IPS-18a (cell line): Measurements from ENCODE around the gene AP2A2.

ENCODE experiments used
- H3K27ac ChIP-seq: one replicate; pipeline ENCODE4 v1.5.1; 2013; ENCODE audit warnings: low read length
- H3K27me3 ChIP-seq: one replicate; pipeline ENCODE4 v1.6.1; 2013; ENCODE audit warnings: mild to moderate bottlenecking, low read length; ENCODE audit not compliant: control insufficient read depth, insufficient read depth
- H3K36me3 ChIP-seq: one replicate; pipeline ENCODE4 v1.6.1; 2013; ENCODE audit warnings: low read depth, low read length; ENCODE audit not compliant: control insufficient read depth
- H3K4me1 ChIP-seq: one replicate; pipeline ENCODE4 v1.6.1; 2013; ENCODE audit warnings: low read depth, low read length; ENCODE audit not compliant: control insufficient read depth
- H3K4me3 ChIP-seq: one replicate; pipeline ENCODE4 v1.5.1; 2013; ENCODE audit warnings: low read length
- H3K9ac ChIP-seq: one replicate; pipeline ENCODE4 v1.6.1; 2013; ENCODE audit warnings: mild to moderate bottlenecking, low read length, moderate library complexity
- H3K9me3 ChIP-seq: one replicate; pipeline ENCODE4 v1.6.1; 2013; ENCODE audit warnings: low read depth, low read length; ENCODE audit not compliant: control insufficient read depth

The AP2A2 gene

DNA sequence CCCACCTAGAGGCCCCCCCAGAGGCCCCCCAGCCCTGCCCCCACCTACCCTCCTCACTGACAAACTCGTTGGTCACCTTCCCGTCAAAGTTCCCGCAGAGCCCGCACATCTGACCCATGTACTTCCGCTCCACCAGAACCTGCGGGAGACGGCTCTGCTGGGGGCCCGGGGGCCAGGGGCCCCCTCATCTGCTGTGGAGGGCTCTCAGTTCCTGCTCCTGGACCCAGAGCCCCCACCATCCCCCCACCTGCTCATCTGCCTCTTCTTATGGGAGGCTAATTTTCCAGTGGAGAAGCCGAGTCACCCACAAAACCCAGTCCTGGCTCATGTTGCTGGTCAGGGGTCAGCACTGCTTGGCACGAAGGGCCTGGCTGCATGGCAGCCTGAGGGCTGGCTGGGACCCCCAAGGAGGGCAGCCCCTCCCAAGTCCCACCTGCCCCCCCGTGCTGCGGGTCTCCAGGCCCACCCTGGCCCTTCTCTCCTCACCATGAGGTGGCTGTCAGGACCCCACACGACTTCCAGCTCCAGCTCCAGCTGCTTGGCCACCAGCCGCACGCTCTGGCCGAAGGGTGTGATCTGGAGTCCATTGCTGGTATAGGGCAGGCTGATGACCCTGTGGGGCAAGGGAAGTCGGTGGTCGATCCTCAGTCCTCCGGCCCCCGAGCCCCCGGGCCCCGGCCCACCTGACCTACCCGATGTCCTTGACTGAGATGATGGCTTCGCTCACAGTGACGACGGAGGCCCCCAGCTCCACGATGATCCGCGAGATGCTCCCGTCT lies 105.6 kb downstream of the AP2A2 start:
- no peak overlapping the region for H3K9ac ChIP-seq
- no peaks in the 10 kb centered on the region for H3K4me1 ChIP-seq
- H3K9me3 ChIP-seq: no peaks in the 10 kb centered on the region
- no peaks in the 10 kb centered on the region for H3K27me3 ChIP-seq
- no peak overlapping the region for H3K27ac ChIP-seq
- H3K4me3 ChIP-seq: no peak overlapping the region
- no peaks in the 10 kb centered on the region for H3K36me3 ChIP-seq

DNA sequence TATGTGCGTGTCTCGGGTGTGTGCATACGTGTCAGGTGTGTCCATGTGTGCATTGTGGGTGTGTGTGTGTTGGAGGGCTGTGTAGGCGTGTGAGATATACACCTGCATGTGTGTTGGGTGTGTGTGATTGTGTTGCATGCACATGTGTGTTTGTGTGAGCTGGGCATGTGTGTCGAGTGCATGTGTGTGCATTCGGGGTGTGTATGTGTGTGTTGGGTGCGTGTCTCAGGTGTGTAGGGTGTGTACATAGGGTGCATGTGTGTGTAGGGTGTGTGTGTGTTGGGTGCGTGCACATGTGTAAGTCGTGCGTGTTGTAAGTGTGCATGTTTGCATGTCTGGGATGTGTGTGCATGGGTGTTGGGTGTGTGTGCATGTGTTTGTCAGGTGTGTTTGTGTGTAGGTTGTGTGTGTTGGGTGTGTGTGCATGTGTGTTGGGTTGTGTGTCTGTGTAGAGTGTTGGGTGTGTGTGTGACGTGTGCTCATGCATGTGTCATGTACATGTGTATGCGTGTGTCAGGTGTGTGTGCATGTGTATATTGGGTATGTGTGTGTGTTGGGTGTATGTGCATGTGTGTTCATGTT lies 106.7 kb downstream of the AP2A2 start:
- no peaks in the 10 kb centered on the region for H3K4me1 ChIP-seq
- no peaks in the 10 kb centered on the region for H3K27me3 ChIP-seq
- no peak overlapping the region for H3K4me3 ChIP-seq
- no peak overlapping the region for H3K27ac ChIP-seq
- no peak overlapping the region for H3K9ac ChIP-seq
- no peaks in the 10 kb centered on the region for H3K9me3 ChIP-seq
- no peaks in the 10 kb centered on the region for H3K36me3 ChIP-seq

DNA sequence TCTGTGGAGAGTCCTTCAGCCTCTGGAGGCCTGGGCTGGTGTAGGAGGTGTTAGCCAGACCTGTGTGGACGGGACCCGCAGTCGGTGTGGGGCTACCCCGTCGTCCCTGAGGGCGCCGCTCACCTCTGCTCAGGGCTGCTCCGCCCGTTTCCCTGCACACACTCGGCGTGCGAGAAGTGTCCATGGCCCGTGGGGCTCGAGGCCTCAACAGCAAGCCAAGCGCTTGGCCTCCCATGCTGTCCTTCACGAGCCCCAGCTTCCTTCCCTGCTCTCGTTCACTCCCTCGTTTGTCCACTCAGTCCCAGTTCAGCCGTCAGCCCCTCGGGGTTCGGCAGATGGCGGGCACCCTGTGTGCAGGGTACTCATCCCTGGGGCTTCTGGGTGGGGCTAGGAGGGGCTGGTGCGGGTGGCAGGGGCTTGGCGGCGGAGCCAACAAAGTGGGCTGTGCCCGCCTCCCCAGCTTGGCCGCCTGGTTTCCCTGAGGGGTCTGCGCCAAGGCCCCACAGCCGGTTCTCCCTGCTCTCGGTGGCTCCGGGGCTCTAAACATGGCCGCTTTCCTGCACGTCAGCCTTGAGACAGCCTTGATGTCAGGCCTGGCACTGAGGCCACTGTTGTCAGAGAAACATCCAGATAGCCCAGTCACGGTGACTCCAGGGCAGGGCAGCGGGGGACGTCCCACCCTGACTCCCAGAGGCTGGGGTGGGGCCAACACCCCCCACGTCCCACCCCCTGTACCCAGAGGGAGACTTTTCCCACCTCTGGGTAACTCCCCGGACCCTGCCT lies 107.5 kb downstream of the AP2A2 start:
- Histone ChIP-seq H3K4me1 (no peaks in the 10 kb centered on the region), H3K36me3 (no peaks in the 10 kb centered on the region), H3K27me3 (no peaks in the 10 kb centered on the region), H3K9me3 (no peaks in the 10 kb centered on the region), H3K27ac (no peak overlapping the region), H3K4me3 (no peak overlapping the region), H3K9ac (no peak overlapping the region)

DNA sequence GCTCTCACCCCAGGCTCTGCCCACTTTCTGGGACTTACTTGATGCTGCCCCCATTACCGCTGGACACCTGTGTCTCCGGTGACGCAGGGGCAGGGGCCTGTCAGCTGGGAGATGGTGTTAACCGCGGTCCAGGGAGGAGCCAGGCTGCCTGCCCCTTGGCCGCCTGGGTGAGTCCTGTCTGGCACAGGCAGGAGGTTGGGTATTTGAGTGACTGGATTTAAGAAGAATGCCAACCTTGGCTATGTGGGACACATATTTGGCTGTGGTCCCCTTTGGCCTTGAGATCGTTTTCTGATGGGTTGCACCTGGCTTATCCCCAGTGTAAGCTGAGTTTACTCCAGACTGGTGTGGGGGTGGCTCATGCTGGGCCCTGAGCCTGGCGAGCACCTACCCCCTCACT lies 108.3 kb downstream of the AP2A2 start:
- no peaks in the 10 kb centered on the region for H3K36me3 ChIP-seq
- H3K9me3 ChIP-seq: no peaks in the 10 kb centered on the region
- no peak overlapping the region for H3K4me3 ChIP-seq
- no peaks in the 10 kb centered on the region for H3K4me1 ChIP-seq
- no peak overlapping the region for H3K9ac ChIP-seq
- no peak overlapping the region for H3K27ac ChIP-seq
- no peaks in the 10 kb centered on the region for H3K27me3 ChIP-seq

DNA sequence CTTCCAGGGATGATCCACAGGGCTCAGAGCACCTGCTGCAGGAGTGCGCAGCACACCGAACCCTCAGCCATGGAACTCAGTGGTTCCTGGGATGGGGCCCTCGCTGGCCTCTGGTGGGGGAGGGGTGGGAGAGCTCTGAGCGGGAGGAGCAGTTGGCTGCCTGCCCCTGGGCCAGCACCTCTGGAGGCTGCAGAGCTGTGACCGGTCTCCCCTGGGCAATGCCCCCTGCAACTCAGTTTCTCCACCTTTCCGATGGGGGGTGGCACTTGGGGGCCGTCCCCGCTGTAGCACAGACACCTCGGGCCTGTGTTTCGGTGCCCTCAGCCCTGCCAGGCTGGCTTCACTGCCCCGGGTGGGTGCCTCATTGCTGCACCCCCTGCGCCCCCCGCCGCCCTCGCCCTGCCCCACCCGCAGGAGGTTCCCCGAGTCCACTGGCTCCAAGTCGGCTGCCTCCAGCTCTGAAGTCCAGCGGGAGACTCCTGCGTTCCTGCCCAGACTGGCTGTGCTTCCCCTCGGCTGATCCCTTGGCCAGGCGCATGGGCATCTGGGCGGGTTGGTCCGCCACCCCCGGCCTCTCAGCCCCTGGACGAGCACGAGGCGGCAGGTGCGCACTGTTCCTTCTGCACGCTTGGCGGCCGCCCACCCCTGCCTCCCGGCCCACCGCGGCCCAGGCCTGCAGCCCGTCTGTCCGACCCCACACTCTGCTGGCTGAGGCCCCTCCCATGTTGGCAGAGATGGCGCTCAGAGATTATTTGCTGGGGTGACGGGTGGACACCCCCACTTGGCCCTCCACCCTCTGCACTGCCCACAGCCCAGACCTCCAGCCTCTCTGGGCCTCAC lies 109.0 kb downstream of the AP2A2 start:
- no peak overlapping the region for H3K27ac ChIP-seq
- H3K9me3 ChIP-seq: no peaks in the 10 kb centered on the region
- no peaks in the 10 kb centered on the region for H3K27me3 ChIP-seq
- H3K4me1 ChIP-seq: no peaks in the 10 kb centered on the region
- H3K36me3 ChIP-seq: no peaks in the 10 kb centered on the region
- no peak overlapping the region for H3K4me3 ChIP-seq
- no peak overlapping the region for H3K9ac ChIP-seq

DNA sequence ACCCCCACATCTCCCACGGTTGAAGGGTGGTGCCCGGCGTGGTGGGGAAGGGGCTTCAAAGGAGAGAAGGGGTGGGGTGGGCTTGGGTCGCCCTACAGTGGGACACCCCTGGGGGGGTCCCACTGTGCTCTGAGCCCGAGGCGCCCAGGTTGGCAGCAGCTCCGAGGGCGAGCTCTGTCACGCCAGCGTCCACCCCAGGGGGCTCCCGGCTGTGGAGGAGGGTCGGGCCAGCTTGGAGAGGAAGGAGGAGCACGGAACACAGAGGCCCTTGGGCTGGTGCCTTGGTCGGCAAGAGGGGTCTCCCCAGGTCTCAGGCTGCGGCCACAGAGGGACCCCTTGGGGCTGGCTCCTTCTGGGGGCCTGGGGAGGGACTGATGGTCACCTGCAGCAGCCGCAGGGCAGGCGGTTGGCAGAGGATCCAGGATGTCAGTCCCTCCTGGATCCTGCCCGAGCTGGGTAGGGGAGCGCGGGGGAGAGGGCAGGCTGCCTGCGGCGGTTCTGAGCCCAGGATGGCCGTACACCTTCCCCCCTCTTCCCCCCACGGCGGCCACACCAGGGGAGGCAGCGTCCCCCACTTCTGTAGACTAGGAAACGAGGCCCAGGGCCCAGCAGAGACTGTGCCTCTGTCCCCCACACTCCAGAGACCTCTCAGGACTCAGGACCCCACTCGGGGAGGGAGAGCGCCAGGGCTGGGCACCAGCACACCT lies 110.1 kb downstream of the AP2A2 start:
- Histone ChIP-seq H3K27me3 (no peaks in the 10 kb centered on the region), H3K9me3 (no peaks in the 10 kb centered on the region), H3K4me1 (no peaks in the 10 kb centered on the region), H3K36me3 (no peaks in the 10 kb centered on the region), H3K9ac (no peak overlapping the region), H3K27ac (no peak overlapping the region), H3K4me3 (no peak overlapping the region)

DNA sequence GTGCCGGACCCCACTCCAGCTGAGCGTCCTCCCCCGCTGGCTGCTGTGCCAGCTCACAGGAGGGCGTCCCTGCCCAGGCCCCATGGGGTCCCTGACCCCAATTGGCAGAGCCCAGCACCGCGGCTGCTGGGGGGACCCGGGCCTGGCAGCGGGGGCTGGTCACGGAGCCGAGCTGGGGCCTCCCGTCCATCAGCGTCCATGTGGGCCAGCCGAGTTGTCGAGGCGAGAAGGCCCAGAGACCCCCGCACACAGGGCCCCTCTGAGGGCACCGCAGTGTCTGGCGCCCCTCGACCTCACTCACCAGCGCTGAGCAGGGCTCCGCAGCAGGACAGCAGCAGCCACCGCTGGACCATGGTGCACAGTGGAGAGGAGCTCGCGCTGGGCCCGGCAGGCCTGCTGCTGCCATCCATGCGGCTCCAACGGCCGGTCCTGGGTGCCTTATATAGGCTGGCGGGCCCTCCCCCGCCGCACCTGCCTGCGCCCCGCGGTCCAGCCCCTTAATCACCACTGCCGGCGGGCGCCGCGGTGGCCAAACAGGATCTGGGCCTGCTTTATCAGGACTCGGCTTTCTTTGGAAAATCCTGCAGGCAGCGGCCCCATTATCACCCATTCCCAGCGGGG lies 110.7 kb downstream of the AP2A2 start, which contains the start of gene MUC6:
TSS of gene MUC6 (minus strand) at position 416 of the 621 bp plus-strand sequence. CDS start at position 353, 63 bp downstream.
- Histone ChIP-seq H3K4me1 (no peaks in the 10 kb centered on the region), H3K9ac (no peak within 1 kb of the TSS), H3K4me3 (no peak within 1 kb of the TSS), H3K9me3 (no peaks in the 10 kb centered on the region), H3K36me3 (no peaks in the 10 kb centered on the region), H3K27ac (no peak within 1 kb of the TSS), H3K27me3 (no peaks in the 10 kb centered on the region)

DNA sequence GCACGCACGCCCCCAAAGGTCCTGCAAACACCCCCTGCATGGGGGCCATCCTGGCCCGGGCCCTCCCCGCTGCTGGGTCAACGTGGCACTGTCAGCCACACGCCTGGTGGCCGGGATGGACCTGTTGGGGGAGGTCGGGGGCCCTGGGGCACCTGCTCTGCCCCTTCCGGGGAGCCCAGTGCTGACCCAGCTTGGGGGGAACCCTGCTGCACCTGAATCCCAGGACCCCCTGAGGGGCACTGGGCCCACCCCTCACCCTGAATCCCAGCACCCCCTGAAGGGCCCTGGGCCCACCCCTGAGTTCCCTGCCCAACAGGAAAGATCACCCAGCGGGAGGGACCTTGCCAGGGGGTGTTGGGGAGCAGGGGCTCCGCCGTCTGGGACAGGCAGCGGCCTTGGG lies 111.3 kb downstream of the AP2A2 start:
- H3K9me3 ChIP-seq: no peaks in the 10 kb centered on the region
- H3K4me3 ChIP-seq: no peak overlapping the region
- no peaks in the 10 kb centered on the region for H3K27me3 ChIP-seq
- no peak overlapping the region for H3K27ac ChIP-seq
- H3K9ac ChIP-seq: no peak overlapping the region
- H3K4me1 ChIP-seq: no peaks in the 10 kb centered on the region
- no peaks in the 10 kb centered on the region for H3K36me3 ChIP-seq

DNA sequence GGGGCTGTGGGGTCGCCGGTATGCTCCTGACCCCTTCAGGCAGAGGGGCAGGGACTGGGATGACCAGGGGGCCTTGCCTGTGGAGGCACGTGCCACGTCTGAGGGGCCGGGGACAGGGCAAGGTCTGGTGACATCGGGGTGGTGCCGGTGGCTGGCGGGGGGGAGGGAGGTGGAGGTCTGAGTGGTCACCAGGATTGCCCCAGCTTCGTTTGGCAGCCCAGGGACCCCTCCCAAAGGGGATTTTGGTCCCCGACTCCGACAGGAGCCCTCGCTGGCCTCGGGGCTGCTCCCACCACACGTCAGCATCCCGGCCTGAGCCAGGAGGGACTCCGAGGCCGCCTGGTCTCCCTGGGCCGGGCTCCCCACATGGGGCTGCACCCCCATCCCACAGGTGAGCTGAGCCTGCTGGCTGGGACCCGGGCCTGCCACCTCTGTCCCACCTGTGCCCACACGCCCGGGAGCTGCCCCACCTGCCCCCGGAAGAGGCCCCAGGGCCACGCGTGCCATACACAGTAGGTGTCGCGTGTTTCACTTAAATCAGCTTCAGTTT lies 111.9 kb downstream of the AP2A2 start:
- H3K4me1 ChIP-seq: no peaks in the 10 kb centered on the region
- H3K9ac ChIP-seq: no peak overlapping the region

DNA sequence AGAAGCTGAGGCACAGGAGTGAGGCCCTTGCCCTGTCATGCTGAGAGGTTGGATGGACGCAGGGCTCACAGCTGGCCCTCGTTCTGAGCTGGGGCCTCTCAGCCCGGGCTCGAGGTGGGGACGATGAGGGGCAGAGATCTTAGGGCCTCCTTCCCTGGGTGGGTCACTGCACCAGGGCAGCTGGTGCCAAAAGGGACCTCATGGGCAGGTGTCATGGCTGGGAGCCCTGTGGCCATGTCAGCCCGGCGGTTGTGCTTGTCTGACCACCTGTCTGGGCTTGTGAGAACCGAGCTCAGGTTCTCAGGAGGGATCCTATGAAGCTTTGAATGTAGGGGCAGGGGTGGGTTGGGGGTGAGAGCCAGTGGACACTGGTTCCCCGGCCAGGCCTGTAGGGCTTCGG lies 112.7 kb downstream of the AP2A2 start:
- Histone ChIP-seq H3K4me1 (no peaks in the 10 kb centered on the region), H3K27ac (no peak overlapping the region), H3K27me3 (no peaks in the 10 kb centered on the region), H3K9ac (no peak overlapping the region), H3K4me3 (no peak overlapping the region), H3K36me3 (no peaks in the 10 kb centered on the region), H3K9me3 (no peaks in the 10 kb centered on the region)

More for the DNA sequence above, 111.9 kb downstream of the AP2A2 start:
- H3K27me3 ChIP-seq: no peaks in the 10 kb centered on the region
- no peak overlapping the region for H3K27ac ChIP-seq
- H3K4me3 ChIP-seq: no peak overlapping the region
- no peaks in the 10 kb centered on the region for H3K36me3 ChIP-seq
- no peaks in the 10 kb centered on the region for H3K9me3 ChIP-seq
